ENCODE data around the gene UBASH3B. TPM values are rescaled to one million over a fixed set of nuclear protein-coding genes. Genes with fewer than 3 reads are reported as not detected.

UBASH3B gene
- total RNA-seq, 2 experiments from 2014 or later, result 54.7 to 73.0 TPM

- peak overlapping the region; percentile 99 for H3K27ac ChIP-seq (ENCODE audit: low read depth, low read length, poor library complexity, severe bottlenecking)
- peaks cover 87% of the 10 kb centered on the region for H3K4me1 ChIP-seq (ENCODE audit: insufficient read depth, low read length, poor library complexity, severe bottlenecking)
- POLR2A ChIA-PET, result interaction anchor here (0.6 to 3.5 kb wide), 14 partner anchors 9 to 1326 kb away, joined by 3 to 27 read pairs (median 6); partner anchors contain the start of gene UBASH3B
- H4K20me1 ChIP-seq (ENCODE audit: insufficient read depth, low read length), result no peaks in the 10 kb centered on the region
- H3K9me2 ChIP-seq (ENCODE audit: insufficient read depth, low read length), result no peaks in the 10 kb centered on the region
- peak overlapping the region; percentile 16; the same call in 1 of the 2 replicates for H2AFZ ChIP-seq (ENCODE audit: low read length)
- no peaks in the 10 kb centered on the region for H3K36me3 ChIP-seq (ENCODE audit: insufficient read depth, low read length)
- BruUV-seq (replicated peaks), result no TSS peak
- no peak for TF ChIP-seq EZH2phosphoT487 (IDR thresholded peaks at IDR 0.05; ENCODE audit: borderline replicate concordance, low read depth, low read length)
- no peak for TF ChIP-seq CTCF (conservative IDR thresholded peaks at IDR 0.05; ENCODE audit: low read length)
- no peak for DNase-seq (ENCODE audit: low spot score)
- peaks cover 67% of the 10 kb centered on the region for H3K79me2 ChIP-seq (ENCODE audit: insufficient read depth, low read depth, low read length)
- H3K4me2 ChIP-seq (ENCODE audit: low read length), result peak overlapping the region; percentile 61
- CTCF ChIA-PET (ENCODE audit: unreplicated experiment), result interaction anchor here (0.7 to 2.1 kb wide), 4 partner anchors 16 to 64 kb away, joined by 3 to 8 read pairs (median 4); no protein-coding TSS in a partner anchor
- H3K9me3 ChIP-seq (ENCODE audit: low read length), result no peaks in the 10 kb centered on the region
- H3K4me3 ChIP-seq (ENCODE audit: low read depth, low read length, poor library complexity, severe bottlenecking), result no peak overlapping the region
- intact Hi-C loops (cut with micrococcal nuclease; ENCODE audit: unreplicated experiment), result no loop called here
Observed at GRCh38 chr11:122691549-122692150, 36.1 kb downstream of the UBASH3B start.

GRCh38 chr11:122692444-122692843, 36.9 kb downstream of the UBASH3B start:
- H3K9me2 ChIP-seq (ENCODE audit: insufficient read depth, low read length), result no peaks in the 10 kb centered on the region
- TF ChIP-seq CTCF (conservative IDR thresholded peaks at IDR 0.05; ENCODE audit: low read length) (no peak), EZH2phosphoT487 (IDR thresholded peaks at IDR 0.05; ENCODE audit: borderline replicate concordance, low read depth, low read length) (no peak)
- DNase-seq (ENCODE audit: low spot score), result no peak
- no peaks in the 10 kb centered on the region for H3K9me3 ChIP-seq (ENCODE audit: low read length)
- H3K4me2 ChIP-seq (ENCODE audit: low read length), result peak overlapping the region; percentile 61
- intact Hi-C loops (cut with micrococcal nuclease; ENCODE audit: unreplicated experiment), result no loop called here
- no peak overlapping the region for H3K4me3 ChIP-seq (ENCODE audit: low read depth, low read length, poor library complexity, severe bottlenecking)
- no TSS peak for BruUV-seq (replicated peaks)
- no peak overlapping the region for H2AFZ ChIP-seq (ENCODE audit: low read length)
- POLR2A ChIA-PET, result interaction anchor here (1.4 to 3.5 kb wide), 6 partner anchors 8 to 64 kb away, joined by 5 to 21 read pairs (median 12); partner anchors contain the start of gene UBASH3B
- CTCF ChIA-PET (ENCODE audit: unreplicated experiment), result interaction anchor here (1.3 to 2.1 kb wide), 3 partner anchors 53 to 63 kb away, joined by 4 to 8 read pairs (median 5); no protein-coding TSS in a partner anchor
- H3K36me3 ChIP-seq (ENCODE audit: insufficient read depth, low read length), result no peaks in the 10 kb centered on the region
- peak overlapping the region; percentile 99 for H3K27ac ChIP-seq (ENCODE audit: low read depth, low read length, poor library complexity, severe bottlenecking)
- H3K79me2 ChIP-seq (ENCODE audit: insufficient read depth, low read depth, low read length), result peaks cover 62% of the 10 kb centered on the region
- H4K20me1 ChIP-seq (ENCODE audit: insufficient read depth, low read length), result no peaks in the 10 kb centered on the region
- H3K4me1 ChIP-seq (ENCODE audit: insufficient read depth, low read length, poor library complexity, severe bottlenecking), result peaks cover 89% of the 10 kb centered on the region

Measured in OCI-LY7 (cell line).